GM19025 (cell line): ENCODE results near the gene KLHL21.

Experiments used
- ATAC-seq: cut with Tn5 transposase; IDR thresholded peaks from one replicate; pipeline ENCODE4 v1.9.1; 2021; ENCODE audit warnings: mild to moderate bottlenecking, low read depth, moderate library complexity; ENCODE audit not compliant: unreplicated experiment

The KLHL21 gene

DNA sequence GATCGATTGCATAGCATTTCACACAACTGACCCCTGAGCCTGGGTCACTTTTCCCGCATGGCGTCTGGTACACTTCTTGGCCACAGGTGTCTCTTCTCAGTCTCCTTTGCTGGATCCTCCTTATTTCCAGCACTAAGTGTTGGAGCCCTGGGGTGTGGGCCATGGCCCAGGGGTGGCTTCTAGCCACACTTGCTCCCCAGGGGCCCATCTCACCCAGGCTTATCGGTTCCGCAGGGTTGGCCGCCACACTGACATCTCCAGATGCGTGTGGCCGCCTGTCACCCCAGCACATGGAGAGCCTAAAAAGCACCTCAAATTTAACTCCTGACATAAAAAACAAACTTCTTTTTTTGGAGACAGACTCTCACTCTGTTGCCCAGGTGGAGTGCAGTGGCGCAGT lies 24.4 kb upstream of the KLHL21 start:
- ATAC-seq: no peak

DNA sequence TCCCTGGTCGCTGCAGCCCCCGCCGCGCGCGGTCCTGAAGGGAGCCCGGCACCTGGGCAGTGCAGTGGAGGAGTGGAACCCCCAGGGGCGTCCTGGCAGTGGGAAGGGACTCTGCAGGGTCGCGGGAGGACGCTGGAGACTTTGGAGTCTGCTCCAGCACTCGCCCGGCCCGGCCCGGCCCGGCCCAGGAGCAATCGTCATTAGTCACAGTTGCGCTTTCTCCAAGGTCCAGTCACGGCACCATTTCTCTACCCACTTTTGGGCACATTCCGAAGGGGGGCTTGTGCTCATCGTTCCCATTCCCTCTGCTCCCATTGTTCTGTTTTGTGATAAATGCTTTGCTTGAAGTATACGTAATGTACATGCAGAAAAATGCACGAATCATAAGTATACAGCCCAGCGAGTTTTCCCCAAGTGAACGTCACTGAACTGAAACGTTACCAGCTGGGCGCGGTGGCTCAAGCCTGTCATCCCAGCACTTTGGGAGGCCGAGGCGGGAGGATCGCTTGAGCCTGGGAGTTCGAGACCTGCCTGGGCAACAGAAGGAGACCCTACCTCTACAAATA lies 23.0 kb upstream of the KLHL21 start:
- no peak for ATAC-seq

DNA sequence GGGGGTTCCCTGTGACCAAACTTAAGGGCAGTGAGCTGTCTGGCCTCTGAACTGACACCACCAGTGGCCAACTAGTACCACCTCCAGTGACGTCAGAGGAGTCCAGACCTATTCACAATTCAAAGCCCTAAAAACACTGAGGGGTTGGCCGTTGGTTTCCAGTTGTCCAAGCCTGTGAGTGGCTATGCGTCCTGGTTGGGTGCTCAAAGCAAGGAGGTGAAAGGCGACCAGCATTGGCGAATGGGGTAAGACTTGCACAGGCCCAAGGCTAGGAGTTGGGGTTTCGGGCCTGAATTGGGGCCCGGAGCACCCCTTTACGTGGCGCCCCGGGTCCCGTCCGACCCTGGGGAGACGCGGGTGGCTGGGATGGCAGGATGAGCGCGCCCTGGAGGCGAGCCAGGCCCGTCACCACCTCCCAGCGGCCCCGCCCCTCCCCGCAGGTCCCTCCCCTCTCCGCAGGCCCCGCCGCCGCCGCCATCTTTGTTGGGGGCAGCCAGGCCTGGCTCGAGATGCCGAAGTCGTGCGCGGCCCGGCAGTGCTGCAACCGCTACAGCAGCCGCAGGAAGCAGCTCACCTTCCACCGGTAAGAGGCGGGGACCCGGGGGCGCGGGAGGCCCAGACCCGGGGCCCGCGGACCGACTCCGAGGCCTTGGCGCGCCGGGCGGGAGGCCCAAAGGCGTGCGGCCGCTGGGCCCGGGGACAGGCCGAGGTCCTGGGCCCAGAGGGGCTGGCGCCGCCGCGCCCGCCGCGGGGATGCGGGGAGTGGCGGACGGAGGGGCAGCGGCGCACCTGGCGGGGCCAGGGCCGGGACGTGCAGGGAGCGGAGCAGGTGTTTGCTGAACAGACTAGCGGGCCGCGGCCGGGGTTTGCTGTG lies 22.3 kb upstream of the KLHL21 start, which contains the start of gene THAP3:
Gene THAP3 (plus strand): TSS at position 159 of the 874 bp plus-strand sequence. CDS start 351 bp downstream, at position 510.
- peak; percentile 74 for ATAC-seq

- no peak for ATAC-seq
Observed at GRCh38 chr1:6623269-6623965, 20.7 kb upstream of the KLHL21 start.

GRCh38 chr1:6622396-6623152 lies 19.9 kb upstream of the KLHL21 start:
- no peak for ATAC-seq

DNA sequence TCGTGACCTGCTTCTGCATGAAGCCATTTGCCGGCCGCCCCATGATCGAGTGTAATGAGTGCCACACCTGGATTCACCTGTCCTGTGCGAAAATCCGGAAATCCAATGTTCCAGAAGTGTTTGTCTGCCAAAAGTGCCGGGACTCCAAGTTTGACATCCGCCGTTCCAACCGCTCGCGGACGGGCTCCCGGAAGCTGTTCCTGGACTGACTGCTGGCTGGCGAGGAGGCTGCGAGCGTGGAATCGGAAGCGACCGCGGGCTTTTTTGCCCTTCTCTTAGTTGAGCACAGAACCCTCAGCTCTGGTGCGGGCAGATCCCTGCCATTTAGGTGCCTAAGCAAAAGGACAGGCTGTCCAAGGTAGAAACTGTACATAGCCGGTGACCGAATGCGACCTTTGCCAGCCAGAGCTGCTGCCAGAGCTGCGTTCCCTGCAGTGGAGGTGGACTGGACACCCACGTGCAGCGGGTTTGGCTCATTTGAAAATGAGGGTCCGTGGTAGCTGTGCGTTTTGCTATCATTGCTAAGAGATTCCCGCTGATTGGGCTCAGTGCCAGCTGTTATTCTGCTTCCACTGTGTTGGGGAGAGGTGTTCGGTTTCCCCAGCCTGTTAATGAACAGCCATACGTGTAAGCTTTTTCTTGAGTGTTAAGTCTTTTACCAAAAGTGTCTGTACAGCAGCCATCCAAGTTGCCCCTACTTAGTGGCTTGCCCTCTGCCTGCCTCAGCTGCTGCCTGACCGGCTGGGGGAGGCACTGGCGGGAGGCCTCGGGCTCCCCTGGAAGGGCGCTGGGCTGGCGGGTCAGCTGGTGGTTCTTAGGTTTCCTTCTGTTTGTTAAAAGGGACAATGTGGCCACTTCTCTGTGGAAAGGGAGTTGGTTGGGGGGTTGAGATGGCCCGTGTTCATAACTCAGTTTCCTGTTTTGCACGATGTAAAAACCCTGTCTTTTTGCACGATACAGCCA lies 19.0 kb upstream of the KLHL21 start:
- ATAC-seq: no peak

DNA sequence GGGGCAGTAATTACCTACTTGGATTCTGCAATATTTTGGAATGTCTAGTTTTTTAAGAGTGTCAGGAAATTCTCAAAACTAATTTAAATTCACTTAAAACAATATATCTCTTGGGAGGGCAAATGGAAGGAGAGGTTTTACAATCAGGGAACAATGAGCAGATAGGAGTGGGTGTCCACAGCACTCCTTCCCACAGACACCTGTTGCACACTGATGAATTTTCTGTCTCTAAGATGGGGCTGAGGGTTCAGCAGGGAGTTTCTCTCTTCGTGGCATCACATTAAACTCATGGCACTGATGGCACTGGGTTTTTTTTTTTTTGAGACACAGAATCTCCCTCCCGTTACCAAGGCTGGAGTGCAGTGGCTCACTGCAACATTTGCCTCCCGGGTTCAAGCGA lies 16.4 kb upstream of the KLHL21 start:
- no peak for ATAC-seq

- ATAC-seq: no peak
Observed at GRCh38 chr1:6614929-6615785, 12.5 kb upstream of the KLHL21 start.

DNA sequence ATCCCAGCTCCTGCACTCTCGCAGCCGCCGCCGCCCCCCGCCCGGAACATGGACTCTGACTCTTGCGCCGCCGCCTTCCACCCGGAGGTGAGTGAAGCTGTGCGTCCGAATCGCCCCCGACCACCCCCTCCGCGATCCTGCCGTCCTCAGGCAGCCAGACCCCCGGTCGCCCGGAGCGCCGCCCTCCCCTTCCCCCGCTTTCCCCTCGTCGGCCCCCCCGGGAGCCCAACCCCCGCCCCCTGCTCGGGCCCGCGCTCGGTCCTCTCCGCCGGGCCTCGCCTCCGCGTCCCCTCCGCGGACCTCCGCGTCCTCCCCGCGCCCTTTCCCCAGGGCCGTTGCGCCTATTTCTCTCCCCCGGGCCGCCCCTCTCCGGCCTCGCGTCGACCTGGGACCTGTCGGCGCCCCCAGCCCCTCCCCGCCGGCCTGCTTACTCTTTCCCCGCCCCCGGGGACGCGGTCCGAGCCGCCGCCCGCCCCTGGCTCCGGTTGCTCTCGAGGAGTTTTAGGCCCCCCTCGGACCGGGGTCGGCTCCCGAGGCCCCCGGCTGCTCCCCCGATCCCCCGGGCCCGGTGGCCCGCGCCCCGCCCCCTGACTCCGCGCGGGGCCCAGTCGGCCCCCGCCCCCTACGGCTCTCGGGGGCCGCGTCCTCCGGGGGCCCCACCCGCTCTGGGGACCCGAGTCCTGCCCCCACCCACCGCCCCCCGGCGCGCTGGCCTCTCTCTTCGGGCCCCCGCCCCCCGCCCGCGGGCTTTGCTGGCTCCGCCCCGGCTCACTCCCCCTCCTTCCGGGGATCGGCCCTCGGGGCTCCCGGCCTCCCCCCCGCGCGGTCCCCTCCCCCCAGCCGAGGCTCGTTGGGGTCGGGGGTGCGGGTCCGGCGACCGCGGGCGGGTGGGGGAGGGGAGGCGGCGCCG lies 11.6 kb upstream of the KLHL21 start:
- ATAC-seq: no peak

- ATAC-seq: peak; percentile 92
Observed at GRCh38 chr1:6613361-6614018, 10.8 kb upstream of the KLHL21 start, which contains the start of gene PHF13. PHF13 (plus strand) TSS chr1:6613731; CDS start chr1:6614067, 336 bp downstream.

- ATAC-seq: peak; percentile 28
Observed at GRCh38 chr1:6612641-6613360, 10.1 kb upstream of the KLHL21 start.

DNA sequence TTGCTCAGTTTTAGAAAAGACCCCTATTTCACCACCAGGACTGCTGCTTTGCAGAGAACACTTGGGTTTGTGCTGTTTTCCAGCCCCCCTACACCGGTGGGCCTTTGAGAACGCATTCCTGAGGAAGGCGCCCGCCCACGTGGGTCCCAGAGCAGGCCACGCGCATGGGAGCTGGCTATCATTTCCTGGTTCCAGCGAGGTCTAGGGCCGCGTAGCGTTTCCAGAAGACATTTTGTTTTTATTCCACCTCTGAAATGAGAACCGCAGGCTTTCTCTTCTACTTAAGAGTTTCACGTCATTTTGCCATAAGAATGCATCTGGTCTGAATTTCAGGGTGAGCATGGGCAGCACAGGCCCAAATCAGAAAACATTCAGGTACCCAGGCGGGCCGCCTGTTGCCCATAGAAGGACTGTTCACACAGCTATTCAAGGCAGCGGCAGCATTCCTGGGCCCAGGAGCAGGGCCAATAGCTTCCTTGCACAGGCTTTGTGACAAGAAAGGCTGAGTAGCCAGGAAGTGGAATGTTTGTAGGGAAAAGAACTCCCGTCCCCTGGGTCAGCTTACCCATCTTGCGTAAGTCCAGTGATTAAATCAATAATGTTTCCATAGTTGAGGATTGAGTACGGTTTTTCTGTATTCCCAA lies 1.4 kb upstream of the KLHL21 start:
- no peak for ATAC-seq

GRCh38 chr1:6603238-6603914 lies 707 bp upstream of the KLHL21 start:
- ATAC-seq: peak; percentile 22

DNA sequence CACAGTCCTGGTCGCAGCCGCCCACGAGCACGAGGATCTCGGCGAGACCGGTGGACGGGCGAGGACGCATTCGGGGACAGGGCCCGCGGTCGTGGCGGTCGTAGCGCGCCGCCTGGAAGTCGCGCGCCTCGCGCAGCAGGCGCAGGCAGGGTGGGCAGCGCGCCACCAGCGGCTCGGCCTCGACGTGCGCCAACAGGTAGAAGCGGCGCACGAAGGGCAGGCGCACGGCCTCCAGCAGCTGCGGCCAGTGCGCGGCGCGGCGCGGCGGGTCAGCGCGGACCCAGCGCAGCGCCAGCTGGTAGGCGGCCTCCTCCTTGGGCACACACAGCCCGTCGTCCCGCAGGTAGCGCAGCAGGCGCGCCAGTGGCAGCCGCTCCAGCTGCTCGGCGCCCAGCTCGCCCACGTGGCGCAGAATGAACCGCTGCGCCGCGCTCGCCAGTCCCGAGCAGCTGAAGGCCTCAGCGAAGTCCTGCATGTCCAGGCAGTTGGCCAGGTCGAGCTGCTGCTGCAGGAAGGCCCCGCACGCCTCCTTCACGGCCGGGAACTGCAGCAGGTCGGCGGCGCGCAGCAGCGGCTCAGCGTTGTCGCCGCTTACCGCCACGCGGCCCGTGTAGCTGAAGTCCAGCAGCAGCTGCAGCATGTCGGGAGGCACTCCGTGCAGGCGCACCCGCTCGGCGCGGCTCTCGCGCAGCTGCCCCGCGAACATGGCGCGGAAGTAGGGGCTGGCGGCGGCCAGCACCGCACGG lies 573 bp downstream of the KLHL21 start:
- peak; percentile 22 for ATAC-seq
